Gastroesophageal sphincter (tissue), 4 donors: ENCODE measurements around the gene WDR86. TPM values are rescaled to one million over a fixed set of nuclear protein-coding genes. Genes with fewer than 3 reads are reported as not detected.

Experiments used
- ATAC-seq: fragments of 150-250 bp; one replicate; pipeline ENCODE4 v1.9.1; 2016; ENCODE audit warnings: mild to moderate bottlenecking, moderate library complexity
- H3K27ac ChIP-seq, 4 donors: fragments of 200-600 bp; sonication (generic) in 3 of 4; 1 replicate in 3 of 4; 2 replicates in 1 of 4; pipeline ENCODE4 v1.5.1; 2016 to 2019
- H3K27me3 ChIP-seq: fragments of 200-600 bp; sonication (generic); one replicate; pipeline ENCODE4 v1.5.1; 2019
- H3K36me3 ChIP-seq, 2 donors: fragments of 200-600 bp; sonication (generic); one replicate each; pipeline ENCODE4 v1.5.1; 2019; ENCODE audit warnings: control low read depth in 1 of 2
- H3K4me1 ChIP-seq, 3 donors: fragments of 200-600 bp; sonication (generic); 1 replicate in 2 of 3; 2 replicates in 1 of 3; pipeline ENCODE4 v1.5.1; 2016 to 2019; ENCODE audit warnings: control low read depth in 2 of 3
- H3K4me3 ChIP-seq, 2 donors: fragments of 200-600 bp; sonication (generic); one replicate each; pipeline ENCODE4 v1.5.1; 2019; ENCODE audit warnings: mild to moderate bottlenecking in 1 of 2, moderate library complexity in 1 of 2
- H3K9me3 ChIP-seq, 3 donors: fragments of 200-600 bp; sonication (generic); one replicate each; pipeline ENCODE4 v1.5.1; 2017 to 2019; ENCODE audit warnings: control low read depth in 2 of 3
- CTCF ChIP-seq, 4 experiments: fragments of 200-600 bp in 2 of 4; fragments of 450-650 bp in 2 of 4; sonication (generic) in 1 of 4; IDR thresholded peaks; one replicate each; pipeline ENCODE4 v1.5.1; 2017 to 2019; ENCODE audit warnings: antibody characterized with exemption in 4 of 4, mild to moderate bottlenecking in 2 of 4, moderate library complexity in 2 of 4
- EP300 ChIP-seq: sonication (generic); formaldehyde crosslinking; IDR thresholded peaks from one replicate; pipeline ENCODE4 v1.6.1; 2017; ENCODE audit warnings: antibody characterized with exemption, mild to moderate bottlenecking
- POLR2A ChIP-seq, 2 donors: fragments of 450-650 bp; IDR thresholded peaks; one replicate each; pipeline ENCODE4 v1.6.1; 2017; ENCODE audit warnings: antibody characterized with exemption in 2 of 2, mild to moderate bottlenecking in 2 of 2, moderate library complexity in 1 of 2
- POLR2AphosphoS5 ChIP-seq: sonication (generic); formaldehyde crosslinking; IDR thresholded peaks from one replicate; pipeline ENCODE4 v1.6.1; 2017; ENCODE audit warnings: antibody characterized with exemption
- WGBS, 2 donors: methylation state at CpG; one replicate each; pipeline ENCODE4 v1.1.5; 2018; ENCODE audit warnings: low coverage in 1 of 2; 5-methylcytosine and 5-hydroxymethylcytosine counted together
- total RNA-seq, 4 donors: library from RNA; depleted of rRNA; stranded (reverse); fragments of >200 nt; gene quantifications; one replicate each; pipeline ENCODE4 v1.1.0, GENCODE V29; 2016

The WDR86 gene
- total RNA-seq, 4 donors from 2014 or later = 2.6 to 8.2 (median 5.9) TPM

GRCh38 chr7:151446412-151446811 lies 36.6 kb upstream of the WDR86 start:
- ATAC-seq = no peak
- H3K36me3 ChIP-seq = no peaks in the 10 kb centered on the region
- no CpG with 5 or more reads among the region's 2 CpGs for WGBS, 2 donors
- H3K27me3 ChIP-seq = no peaks in the 10 kb centered on the region
- TF ChIP-seq POLR2AphosphoS5 (no peak), CTCF (IDR thresholded peaks at IDR 0.05) (no peak), EP300 (no peak), POLR2A (IDR thresholded peaks at IDR 0.05) (no peak)
- no peak overlapping the region for H3K4me3 ChIP-seq
- no peaks in the 10 kb centered on the region for H3K9me3 ChIP-seq
- no peak overlapping the region for H3K27ac ChIP-seq
- H3K4me1 ChIP-seq = peaks cover 0 to 13% (median under 1%) of the 10 kb centered on the region in 3 donors

- Histone ChIP-seq H3K36me3 (no peaks in the 10 kb centered on the region), H3K9me3 (no peaks in the 10 kb centered on the region), H3K4me1 (peaks cover 0 to 31% (median 17%) of the 10 kb centered on the region in 3 donors), H3K27me3 (peaks cover 6% of the 10 kb centered on the region), H3K4me3 (no peak overlapping the region), H3K27ac (no peak overlapping the region)
- TF ChIP-seq CTCF (IDR thresholded peaks at IDR 0.05) (no peak), POLR2A (IDR thresholded peaks at IDR 0.05) (no peak), POLR2AphosphoS5 (no peak), EP300 (no peak)
- WGBS, 2 donors = 90 to 100% methylated on average over 1 of the region's 1 CpG
- ATAC-seq = no peak
These were observed 34.8 kb upstream of the WDR86 start for GRCh38 chr7:151444632-151445031.

GRCh38 chr7:151442776-151443496 lies 33.1 kb upstream of the WDR86 start:
- 75 to 77% methylated on average over 8 to 9 of the region's 10 CpGs for WGBS, 2 donors
- Histone ChIP-seq H3K9me3 (no peaks in the 10 kb centered on the region), H3K4me1 (peaks cover 0 to 28% (median 19%) of the 10 kb centered on the region in 3 donors), H3K4me3 (no peak overlapping the region), H3K27ac (peak overlapping the region in 1 of 4 donors; percentile 17), H3K27me3 (peaks cover 20% of the 10 kb centered on the region), H3K36me3 (no peaks in the 10 kb centered on the region)
- TF ChIP-seq EP300 (no peak), POLR2AphosphoS5 (no peak), CTCF (IDR thresholded peaks at IDR 0.05) (no peak)
- ATAC-seq = no peak

- H3K4me3 ChIP-seq = no peak overlapping the region
- H3K27me3 ChIP-seq = peaks cover 26% of the 10 kb centered on the region
- 41 to 63% methylated on average over 6 to 9 of the region's 10 CpGs for WGBS, 2 donors
- peaks cover 0 to 25% (median 22%) of the 10 kb centered on the region in 3 donors for H3K4me1 ChIP-seq
- H3K27ac ChIP-seq = peak overlapping the region in 2 of 4 donors; percentile 21 to 24
- no peaks in the 10 kb centered on the region for H3K9me3 ChIP-seq
- peak; percentile 9 for ATAC-seq
- TF ChIP-seq CTCF (IDR thresholded peaks at IDR 0.05) (no peak), EP300 (no peak), POLR2A (IDR thresholded peaks at IDR 0.05) (no peak), POLR2AphosphoS5 (no peak)
- no peaks in the 10 kb centered on the region for H3K36me3 ChIP-seq
These were observed 31.1 kb upstream of the WDR86 start for GRCh38 chr7:151440799-151441445.
